ENCODE measurements around the gene TIMP4. TPM values are rescaled to one million over a fixed set of nuclear protein-coding genes. Genes with fewer than 3 reads are reported as not detected.
A peak's percentile ranks its signal among the peaks of the same experiment; 100 is the strongest.

Gene TIMP4
- total and polyA plus RNA-seq, 2 donors (not counting 1 experiment from before 2014, with no cell fraction given): not detected

DNA sequence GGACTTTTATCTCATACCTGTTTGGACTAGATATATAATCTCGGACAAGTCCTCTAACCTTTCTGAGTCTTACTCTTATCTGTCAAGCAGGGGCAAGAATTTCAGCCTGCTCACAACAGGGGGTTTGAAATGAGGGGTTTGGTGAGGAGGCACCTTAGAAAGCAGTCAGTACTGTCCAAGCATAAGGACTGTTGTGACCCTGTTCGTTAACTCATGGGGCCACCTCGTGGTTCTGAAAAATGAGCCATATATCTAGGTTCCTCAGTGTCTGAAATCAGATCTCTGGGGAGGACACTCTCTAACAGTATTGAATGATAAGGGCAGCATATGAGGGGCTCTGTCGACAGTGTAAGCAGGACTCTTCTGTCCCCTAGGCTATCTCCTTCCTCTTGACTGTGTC is 7.2 kb upstream of the TIMP4 start:
- DNase-seq (no peak), ATAC-seq (ENCODE audit: low read depth) (no peak)
- Histone ChIP-seq H3K4me1 (ENCODE audit: control insufficient read depth in 2 of 2, insufficient read depth in 2 of 2, low read length in 2 of 2) (no peaks in the 10 kb centered on the region), H3K27me3 (replicated peaks in 1 of 4; ENCODE audit: control extremely low read depth in 1 of 4, control insufficient read depth in 3 of 4, insufficient read depth in 4 of 4, low read length in 3 of 4) (peaks cover 0 to 4% (median 1%) of the 10 kb centered on the region in 4 experiments), H3K27ac (ENCODE audit: low read length in 2 of 2) (no peak overlapping the region), H3K4me2 (replicated peaks; ENCODE audit: low read depth, low read length, poor library complexity, severe bottlenecking) (no peak overlapping the region), H2AFZ (ENCODE audit: insufficient read depth, low read depth, low read length, poor library complexity, severe bottlenecking) (no peak overlapping the region), H4K20me1 (ENCODE audit: control insufficient read depth, insufficient read depth, low read length, poor library complexity, severe bottlenecking) (no peaks in the 10 kb centered on the region), H3K9ac (ENCODE audit: low read length) (no peak overlapping the region), H3K36me3 (replicated peaks in 1 of 2; ENCODE audit: control extremely low read depth in 1 of 2, control insufficient read depth in 1 of 2, extremely low read depth in 1 of 2, insufficient read depth in 2 of 2, low read length in 1 of 2) (no peaks in the 10 kb centered on the region), H3K79me2 (ENCODE audit: control insufficient read depth, insufficient read depth, low read length) (no peaks in the 10 kb centered on the region), H3K9me3 (ENCODE audit: control extremely low read depth in 1 of 3, control insufficient read depth in 2 of 3, insufficient read depth in 1 of 3, low read length in 2 of 3) (no peaks in the 10 kb centered on the region), H3K4me3 (ENCODE audit: control extremely low read depth in 1 of 5, extremely low read depth in 1 of 5, insufficient read depth in 1 of 5, low read depth in 2 of 5, low read length in 4 of 5) (no peak overlapping the region)
- TF ChIP-seq EZH2 (IDR thresholded peaks at IDR 0.05; ENCODE audit: borderline replicate concordance, insufficient read depth, low read depth, low read length, poor library complexity, severe bottlenecking): no peak
- TF ChIP-seq CTCF (IDR thresholded peaks at IDR 0.05): no peak
- H3K27ac Mint-ChIP-seq: no peak overlapping the region
- no peak overlapping the region for H3K4me3 Mint-ChIP-seq
- peaks cover 18% of the 10 kb centered on the region for H3K27me3 Mint-ChIP-seq
- no peaks in the 10 kb centered on the region for H3K9me3 Mint-ChIP-seq (ENCODE audit: insufficient read depth)
- no peaks in the 10 kb centered on the region for H3K4me1 Mint-ChIP-seq
- whole genome bisulfite sequencing (ENCODE audit: insufficient coverage): 60% methylated on average over 1 of the region's 4 CpGs
- CTCF ChIA-PET: no interaction called here
- intact Hi-C loops (cut with micrococcal nuclease): no loop called here
- POLR2A ChIA-PET: no interaction called here

- peak overlapping the region; percentile 10 for H2AFZ ChIP-seq (ENCODE audit: insufficient read depth, low read depth, low read length, poor library complexity, severe bottlenecking)
- no peak overlapping the region for H3K9ac ChIP-seq (ENCODE audit: low read length)
- ChIA-PET CTCF (no interaction called here), POLR2A (no interaction called here)
- no peaks in the 10 kb centered on the region for H4K20me1 ChIP-seq (ENCODE audit: control insufficient read depth, insufficient read depth, low read length, poor library complexity, severe bottlenecking)
- Mint-ChIP-seq H3K4me1 (peaks cover 1% of the 10 kb centered on the region), H3K9me3 (ENCODE audit: insufficient read depth) (no peaks in the 10 kb centered on the region), H3K27me3 (peaks cover 48% of the 10 kb centered on the region), H3K27ac (no peak overlapping the region), H3K4me3 (no peak overlapping the region)
- intact Hi-C loops (cut with micrococcal nuclease): no loop called here
- TF ChIP-seq EZH2 (IDR thresholded peaks at IDR 0.05; ENCODE audit: borderline replicate concordance, insufficient read depth, low read depth, low read length, poor library complexity, severe bottlenecking): no peak
- no peak overlapping the region for H3K4me3 ChIP-seq (ENCODE audit: control extremely low read depth in 1 of 5, extremely low read depth in 1 of 5, insufficient read depth in 1 of 5, low read depth in 2 of 5, low read length in 4 of 5)
- H3K27me3 ChIP-seq (replicated peaks in 1 of 4; ENCODE audit: control extremely low read depth in 1 of 4, control insufficient read depth in 3 of 4, insufficient read depth in 4 of 4, low read length in 3 of 4): peaks cover 0 to 25% (median 4%) of the 10 kb centered on the region in 4 experiments
- 68% methylated on average over 3 of the region's 4 CpGs for WGBS (ENCODE audit: insufficient coverage)
- no peaks in the 10 kb centered on the region for H3K79me2 ChIP-seq (ENCODE audit: control insufficient read depth, insufficient read depth, low read length)
- DNase-seq (no peak), ATAC-seq (ENCODE audit: low read depth) (no peak)
- no peak overlapping the region for H3K27ac ChIP-seq (ENCODE audit: low read length in 2 of 2)
- no peaks in the 10 kb centered on the region for H3K9me3 ChIP-seq (ENCODE audit: control extremely low read depth in 1 of 3, control insufficient read depth in 2 of 3, insufficient read depth in 1 of 3, low read length in 2 of 3)
- H3K4me1 ChIP-seq (ENCODE audit: control insufficient read depth in 2 of 2, insufficient read depth in 2 of 2, low read length in 2 of 2): no peaks in the 10 kb centered on the region
- H3K4me2 ChIP-seq (replicated peaks; ENCODE audit: low read depth, low read length, poor library complexity, severe bottlenecking): no peak overlapping the region
- no peaks in the 10 kb centered on the region for H3K36me3 ChIP-seq (replicated peaks in 1 of 2; ENCODE audit: control extremely low read depth in 1 of 2, control insufficient read depth in 1 of 2, extremely low read depth in 1 of 2, insufficient read depth in 2 of 2, low read length in 1 of 2)
These were observed 502 bp upstream of the TIMP4 start for GRCh38 chr3:12159227-12159601.
